GM12873 (cell line): ENCODE data around the gene NDUFS7.

Source experiments
- TF ChIP-seq, protein P1 (sequence below): IDR thresholded peaks from 2 replicates; pipeline ENCODE4 v1.5.1; 2012; ENCODE audit warnings: low read depth, mild to moderate bottlenecking, moderate library complexity, low read length, control low read depth; ENCODE audit not compliant: insufficient read depth; ENCODE audit errors: missing control alignments

Gene NDUFS7

DNA sequence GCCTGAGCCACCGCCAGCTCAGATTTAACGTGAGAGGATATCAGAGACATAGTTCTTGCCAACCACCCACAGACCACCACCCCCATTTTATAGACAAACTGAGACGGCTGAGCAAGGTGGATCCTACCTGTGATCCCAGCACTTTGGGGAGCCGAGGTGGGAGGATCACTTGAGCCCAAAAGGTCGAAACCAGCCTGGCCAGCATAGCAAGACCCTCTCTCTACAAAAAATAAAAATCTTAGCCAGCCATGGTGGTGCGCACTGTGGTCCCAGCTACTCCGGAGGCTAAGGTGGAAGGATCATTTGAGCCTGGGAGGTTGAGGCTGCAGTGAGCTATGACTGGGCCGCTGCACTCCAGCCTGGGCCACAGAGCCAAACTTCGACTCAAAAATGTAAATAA is 30.6 kb upstream of the NDUFS7 start:
- TF ChIP-seq, protein P1, sequence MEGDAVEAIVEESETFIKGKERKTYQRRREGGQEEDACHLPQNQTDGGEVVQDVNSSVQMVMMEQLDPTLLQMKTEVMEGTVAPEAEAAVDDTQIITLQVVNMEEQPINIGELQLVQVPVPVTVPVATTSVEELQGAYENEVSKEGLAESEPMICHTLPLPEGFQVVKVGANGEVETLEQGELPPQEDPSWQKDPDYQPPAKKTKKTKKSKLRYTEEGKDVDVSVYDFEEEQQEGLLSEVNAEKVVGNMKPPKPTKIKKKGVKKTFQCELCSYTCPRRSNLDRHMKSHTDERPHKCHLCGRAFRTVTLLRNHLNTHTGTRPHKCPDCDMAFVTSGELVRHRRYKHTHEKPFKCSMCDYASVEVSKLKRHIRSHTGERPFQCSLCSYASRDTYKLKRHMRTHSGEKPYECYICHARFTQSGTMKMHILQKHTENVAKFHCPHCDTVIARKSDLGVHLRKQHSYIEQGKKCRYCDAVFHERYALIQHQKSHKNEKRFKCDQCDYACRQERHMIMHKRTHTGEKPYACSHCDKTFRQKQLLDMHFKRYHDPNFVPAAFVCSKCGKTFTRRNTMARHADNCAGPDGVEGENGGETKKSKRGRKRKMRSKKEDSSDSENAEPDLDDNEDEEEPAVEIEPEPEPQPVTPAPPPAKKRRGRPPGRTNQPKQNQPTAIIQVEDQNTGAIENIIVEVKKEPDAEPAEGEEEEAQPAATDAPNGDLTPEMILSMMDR: no peak

DNA sequence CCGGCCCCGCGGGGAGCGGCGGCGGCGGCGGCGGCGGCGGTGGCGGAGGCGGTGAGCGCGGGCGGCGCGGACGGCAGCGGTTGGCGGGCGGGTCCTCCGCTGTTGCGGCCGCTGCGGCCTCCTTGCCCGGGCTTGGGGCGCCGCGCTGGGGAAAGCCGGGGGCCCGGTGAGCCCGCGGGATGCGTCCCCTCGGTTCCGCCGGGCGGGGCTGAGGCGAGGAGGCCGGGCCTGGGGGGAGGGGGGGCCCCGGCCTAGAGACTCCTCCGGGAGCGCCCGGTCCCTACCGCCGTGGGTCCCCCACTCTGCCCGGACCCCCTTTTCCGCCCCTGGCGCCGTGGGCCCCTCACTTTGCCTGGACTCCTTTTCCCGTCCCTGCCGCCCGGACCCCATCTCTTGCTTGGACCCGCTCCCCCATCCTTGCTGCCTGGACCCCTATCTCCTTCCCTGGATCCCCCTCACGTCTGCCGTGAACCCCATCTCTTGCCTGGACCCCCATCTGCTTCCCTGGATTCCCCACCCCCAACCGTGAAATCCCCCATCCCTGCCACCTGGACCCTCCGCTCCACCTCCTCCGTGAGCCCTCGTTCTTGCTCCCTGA is 28.6 kb upstream of the NDUFS7 start:
- TF ChIP-seq, protein P1: no peak

DNA sequence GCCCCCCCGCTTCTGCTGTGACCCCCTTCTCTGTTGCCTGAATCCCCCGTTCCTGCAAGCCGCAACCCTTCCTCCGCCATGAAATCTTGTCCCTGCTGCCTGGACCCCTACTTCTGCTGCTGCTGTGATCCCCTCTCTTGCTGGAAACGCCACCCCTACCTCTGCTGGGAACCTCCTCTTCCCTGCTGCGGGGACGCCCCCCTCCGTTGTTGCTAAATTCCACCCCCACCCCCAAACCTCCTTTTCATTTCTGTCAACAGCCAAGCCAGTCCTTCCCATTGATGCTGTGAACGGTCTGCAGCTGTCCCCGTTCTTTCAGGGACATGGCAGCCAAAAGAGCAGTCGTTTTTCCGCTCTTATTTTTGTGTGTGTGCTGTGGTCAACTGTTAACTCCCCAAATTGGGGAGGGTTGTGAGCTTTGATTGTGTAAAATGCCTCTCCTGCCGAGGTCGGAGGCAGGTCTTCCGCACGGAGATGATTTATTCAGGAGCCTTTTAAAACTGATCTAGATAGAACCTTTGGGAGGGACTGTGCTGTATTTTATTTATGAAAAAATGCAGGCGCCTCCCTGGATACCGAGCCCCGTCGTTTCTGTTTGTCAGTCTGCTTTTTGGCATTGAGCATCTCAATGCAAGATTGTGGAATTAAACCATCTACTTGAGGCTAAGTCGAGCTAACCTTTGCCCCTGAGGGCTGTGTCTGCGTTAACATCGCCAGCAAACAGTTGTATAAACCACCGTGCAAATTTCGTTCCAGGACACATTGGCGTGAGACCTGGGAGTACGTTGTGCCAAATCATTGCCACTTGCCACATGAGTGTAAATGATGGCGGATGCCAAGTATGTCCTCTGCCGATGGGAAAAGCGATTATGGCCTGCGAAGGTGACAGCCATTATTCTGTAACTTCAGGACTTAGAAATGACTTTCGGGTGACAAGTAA is 27.9 kb upstream of the NDUFS7 start:
- TF ChIP-seq, protein P1: no peak

DNA sequence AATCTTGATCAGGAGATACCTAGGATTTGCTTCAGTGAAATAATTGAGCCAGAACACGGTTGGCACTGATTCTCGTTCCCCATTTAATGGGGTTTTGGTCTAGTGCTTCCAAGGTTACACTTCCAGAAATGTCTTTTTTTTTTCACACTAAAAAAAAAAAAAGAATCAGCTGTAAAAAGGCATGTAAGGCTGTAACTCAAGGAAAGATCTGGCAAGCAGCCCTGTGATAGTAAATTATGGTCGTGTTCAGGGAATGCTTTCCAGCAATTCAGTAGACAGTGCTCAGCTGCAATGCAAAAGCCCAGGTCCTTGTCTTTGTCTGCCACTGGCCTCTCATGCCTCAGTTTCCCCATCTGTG is 27.2 kb upstream of the NDUFS7 start:
- TF ChIP-seq, protein P1: no peak

DNA sequence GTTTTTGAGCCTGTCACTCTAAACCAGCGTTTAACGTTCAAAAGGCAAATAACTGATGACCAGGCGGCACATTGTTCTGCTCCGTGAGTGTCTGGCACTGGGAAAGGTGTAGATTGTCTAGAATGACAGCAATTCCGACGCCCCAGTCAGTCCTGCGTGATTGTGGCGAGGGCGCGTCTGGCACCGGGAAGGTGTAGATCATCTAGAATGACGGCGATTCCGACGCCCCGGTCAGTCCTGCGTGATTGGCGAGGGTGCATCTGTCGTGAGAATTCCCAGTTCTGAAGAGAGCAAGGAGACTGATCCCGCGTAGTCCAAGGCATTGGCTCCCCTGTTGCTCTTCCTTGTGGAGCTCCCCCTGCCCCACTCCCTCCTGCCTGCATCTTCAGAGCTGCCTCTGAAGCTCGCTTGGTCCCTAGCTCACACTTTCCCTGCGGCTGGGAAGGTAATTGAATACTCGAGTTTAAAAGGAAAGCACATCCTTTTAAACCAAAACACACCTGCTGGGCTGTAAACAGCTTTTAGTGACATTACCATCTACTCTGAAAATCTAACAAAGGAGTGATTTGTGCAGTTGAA is 26.1 kb upstream of the NDUFS7 start:
- TF ChIP-seq, protein P1: no peak

DNA sequence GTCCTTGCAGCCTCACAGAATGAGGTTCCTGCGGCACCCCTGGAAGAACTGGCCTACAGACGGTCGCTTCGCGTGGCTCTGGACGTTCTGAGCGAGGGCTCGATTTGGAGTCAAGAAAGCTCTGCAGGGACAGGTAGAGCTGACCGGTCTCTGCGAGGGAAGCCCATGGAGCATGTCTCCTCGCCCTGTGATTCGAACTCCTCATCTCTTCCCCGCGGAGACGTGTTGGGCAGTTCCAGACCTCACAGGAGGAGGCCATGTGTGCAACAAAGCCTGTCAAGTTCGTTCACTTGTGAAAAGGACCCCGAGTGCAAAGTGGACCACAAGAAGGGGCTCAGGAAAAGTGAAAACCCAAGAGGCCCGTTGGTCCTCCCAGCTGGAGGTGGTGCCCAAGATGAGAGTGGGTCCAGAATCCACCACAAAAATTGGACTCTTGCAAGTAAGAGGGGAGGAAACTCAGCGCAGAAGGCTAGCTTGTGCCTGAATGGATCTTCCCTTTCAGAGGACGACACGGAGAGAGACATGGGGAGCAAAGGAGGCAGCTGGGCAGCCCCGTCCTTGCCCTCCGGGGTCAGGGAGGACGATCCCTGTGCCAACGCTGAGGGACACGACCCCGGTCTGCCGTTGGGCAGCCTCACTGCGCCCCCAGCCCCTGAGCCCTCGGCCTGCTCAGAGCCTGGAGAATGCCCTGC is 23.4 kb upstream of the NDUFS7 start:
- TF ChIP-seq, protein P1: no peak
